H1 (cell line): ENCODE measurements around the gene VGLL2. TPM values are rescaled to one million over a fixed set of nuclear protein-coding genes. Genes with fewer than 3 reads are reported as not detected.

ENCODE experiments used
- BCL11A ChIP-seq, 2 experiments: IDR thresholded peaks; one replicate each; pipeline ENCODE4 v1.6.1; 2011; ENCODE audit warnings: low read depth in 2 of 2, low read length in 2 of 2, mild to moderate bottlenecking in 2 of 2
- CTCF ChIP-seq, 3 experiments: IDR thresholded peaks; 1 replicate in 2 of 3; 2 replicates in 1 of 3; pipeline versions ENCODE4 v1.5.1 to v1.6.1; 2011; ENCODE audit warnings: low read length in 3 of 3, mild to moderate bottlenecking in 3 of 3, inconsistent platforms in 2 of 3, low read depth in 1 of 3, moderate library complexity in 1 of 3; ENCODE audit not compliant: insufficient read depth in 1 of 3; ENCODE audit errors: control extremely low read depth in 1 of 3
- MAX ChIP-seq: IDR thresholded peaks from 2 replicates; pipeline ENCODE4 v1.6.1; 2012; ENCODE audit warnings: inconsistent platforms
- RAD21 ChIP-seq, 2 experiments: IDR thresholded peaks in 1 of 2; conservative IDR thresholded peaks in 1 of 2; 2 replicates each; pipeline ENCODE4 v1.6.1; 2011; ENCODE audit warnings: low read depth in 2 of 2, low read length in 2 of 2, improper control_type of control experiment in 1 of 2, inconsistent platforms in 1 of 2, mild to moderate bottlenecking in 1 of 2, moderate library complexity in 1 of 2
- TBP ChIP-seq: IDR thresholded peaks from 2 replicates; pipeline ENCODE4 v1.6.1; 2011; ENCODE audit warnings: low read depth, low read length, improper control_type of control experiment
- polyA plus RNA-seq, 7 experiments: library from polyadenylated mRNA; depleted of rRNA in 3 of 7; stranded (reverse) in 5 of 7; unstranded in 2 of 7; fragments of >200 nt in 5 of 7; fragments of 200-250 nt in 2 of 7; gene quantifications; 1 replicate in 5 of 7; 2 replicates in 1 of 7; 4 replicates in 1 of 7; pipeline versions ENCODE4 v1.2.1 to v1.2.3, GENCODE V29; 2011 to 2013; ENCODE audit warnings: missing spikeins in 2 of 7, mixed read lengths in 2 of 7
- total RNA-seq: library from RNA; stranded (reverse); fragmentation: NEBNext Ultra II Directional; extraction: Animal tissue kit (Norgen Biotek cat#: 25700); gene quantifications from 2 replicates; pipeline ENCODE4 v1.2.1, GENCODE V29; 2021

VGLL2 gene
- total and polyA plus RNA-seq, 2 of the 8 experiments (the other 6 are each of a cell fraction or from before 2014, with no cell fraction given) = not detected

DNA sequence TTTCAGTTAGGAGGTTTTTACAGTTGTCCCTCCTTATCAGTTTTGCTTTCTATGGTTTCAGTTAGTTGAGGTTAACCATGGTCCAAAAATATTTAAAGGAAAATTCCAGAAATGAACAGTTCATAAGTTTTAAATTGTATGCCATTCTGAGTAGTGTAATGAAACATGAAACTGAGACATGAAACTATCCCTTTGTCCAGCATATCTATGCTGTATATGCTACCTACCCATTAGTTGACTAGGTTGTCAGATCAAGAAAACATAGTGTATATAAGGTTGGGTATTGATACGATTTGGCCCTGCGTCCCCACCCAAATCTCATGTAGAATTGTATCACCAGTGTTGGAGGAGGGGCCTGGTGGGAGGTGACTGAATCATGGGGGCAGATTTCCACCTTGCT is 39.1 kb downstream of the VGLL2 start (continued):
- no peak for TF ChIP-seq CTCF (IDR thresholded peaks at IDR 0.05; ENCODE audit: control extremely low read depth in 1 of 3, insufficient read depth in 1 of 3, low read depth in 1 of 3, low read length in 3 of 3)
- TF ChIP-seq TBP = no peak
- no peak for TF ChIP-seq BCL11A (IDR thresholded peaks at IDR 0.05; ENCODE audit: low read depth in 2 of 2, low read length in 2 of 2)
- no peak for TF ChIP-seq MAX
- TF ChIP-seq RAD21 (IDR thresholded peaks at IDR 0.05 in 1 of 2, conservative IDR thresholded peaks at IDR 0.05 in 1 of 2; ENCODE audit: low read depth in 2 of 2, low read length in 2 of 2) = no peak
